Caco-2 (cell line): Measurements from ENCODE around the gene AHRR. TPM values are rescaled to one million over a fixed set of nuclear protein-coding genes. Genes with fewer than 3 reads are reported as not detected.

ENCODE experiments used
- BruUV-seq: library from RNA; stranded (reverse); fragments of 400-500 nt; replicated peaks from 2 replicates; lab custom pipeline; 2021; lab: Mats Ljungman, UMichigan
- CTCF ChIA-PET: fragments of 300-600 bp; sonication (Branson Sonifier 250); formaldehyde crosslinking; loops from one replicate; lab custom pipeline; 2022; ENCODE audit warnings: antibody characterized with exemption; lab: Charles Lee
- POLR2A ChIA-PET: fragments of 300-600 bp; sonication (Branson Sonifier 250); formaldehyde crosslinking; loops from one replicate; lab custom pipeline; 2022; ENCODE audit warnings: antibody characterized with exemption; lab: Charles Lee
- DNase-seq, 2 experiments: peaks; one replicate each; pipeline versions ENCODE4 v3.0.0 to v3.0.0-alpha.2; 2020 to 2022
- H3K27me3 ChIP-seq: replicated peaks from 2 replicates; pipeline ENCODE4 v1.6.0; 2011; ENCODE audit warnings: low read length; ENCODE audit not compliant: control insufficient read depth, insufficient read depth
- H3K36me3 ChIP-seq: 2 replicates; pipeline ENCODE4 v1.5.1; 2011; ENCODE audit warnings: low read length; ENCODE audit not compliant: control insufficient read depth, insufficient read depth
- H3K4me1 ChIP-seq: fragments of 250-450 bp; sonication (Bioruptor Pico); 2 replicates; pipeline ENCODE4 v1.5.1; 2020; ENCODE audit warnings: mild to moderate bottlenecking
- H3K4me3 ChIP-seq: 2 replicates; pipeline ENCODE4 v1.5.1; 2011; ENCODE audit warnings: low read depth, mild to moderate bottlenecking, control low read depth, low read length
- H3K9me3 ChIP-seq: fragments of 250-450 bp; sonication (Bioruptor Pico); 2 replicates; pipeline ENCODE4 v1.5.1; 2020; ENCODE audit warnings: mild to moderate bottlenecking, moderate library complexity
- H3K27ac Mint-ChIP-seq: one replicate; pipeline ENCODE4 v1.8.0; 2022; ENCODE audit warnings: mixed read lengths; ENCODE audit not compliant: unreplicated experiment
- H3K27me3 Mint-ChIP-seq: one replicate; pipeline ENCODE4 v1.8.0; 2022; ENCODE audit warnings: mixed read lengths; ENCODE audit not compliant: insufficient read depth, unreplicated experiment
- H3K36me3 Mint-ChIP-seq: one replicate; pipeline ENCODE4 v1.8.0; 2022; ENCODE audit warnings: mild to moderate bottlenecking, mixed read lengths; ENCODE audit not compliant: insufficient read depth, unreplicated experiment
- H3K4me1 Mint-ChIP-seq: one replicate; pipeline ENCODE4 v1.8.0; 2022; ENCODE audit warnings: low read depth, mixed read lengths; ENCODE audit not compliant: unreplicated experiment
- H3K4me3 Mint-ChIP-seq: one replicate; pipeline ENCODE4 v1.8.0; 2022; ENCODE audit warnings: mild to moderate bottlenecking, moderate library complexity, mixed read lengths; ENCODE audit not compliant: unreplicated experiment
- H3K9me3 Mint-ChIP-seq: one replicate; pipeline ENCODE4 v1.8.0; 2022; ENCODE audit warnings: mixed read lengths; ENCODE audit not compliant: unreplicated experiment
- CTCF ChIP-seq, 2 experiments: fragments of 200-600 bp in 1 of 2; IDR thresholded peaks; 1 replicate in 1 of 2; 2 replicates in 1 of 2; pipeline versions ENCODE4 v1.5.1 to v1.8.0; 2011 to 2022; ENCODE audit warnings: antibody characterized with exemption in 1 of 2, control low read depth in 1 of 2, inconsistent platforms in 1 of 2, low read depth in 1 of 2, low read length in 1 of 2, mild to moderate bottlenecking in 1 of 2, moderate library complexity in 1 of 2; ENCODE audit not compliant: insufficient read depth in 1 of 2, severe bottlenecking in 1 of 2, unreplicated experiment in 1 of 2
- intact Hi-C: fragments of 100-400 bp; cut with micrococcal nuclease; formaldehyde crosslinking; loops from one replicate; pipeline ENCODE4 v1.10.0; 2022; ENCODE audit not compliant: unreplicated experiment
- total RNA-seq: library from RNA; stranded (reverse); gene quantifications from 2 replicates; pipeline ENCODE4 v1.2.3, GENCODE V29; 2022

The AHRR gene
- total RNA-seq, 1 experiment from 2014 or later: 1.1 TPM

- Mint-ChIP-seq H3K27me3 (no peaks in the 10 kb centered on the region), H3K36me3 (no peaks in the 10 kb centered on the region), H3K27ac (no peak overlapping the region), H3K4me3 (no peak overlapping the region), H3K4me1 (no peaks in the 10 kb centered on the region), H3K9me3 (peaks cover 3% of the 10 kb centered on the region)
- no peak for DNase-seq
- CTCF ChIA-PET: no interaction called here
- no peaks in the 10 kb centered on the region for H3K36me3 ChIP-seq
- H3K4me1 ChIP-seq: no peaks in the 10 kb centered on the region
- H3K27me3 ChIP-seq: no peaks in the 10 kb centered on the region
- H3K4me3 ChIP-seq: no peak overlapping the region
- POLR2A ChIA-PET: no interaction called here
- no TSS peak for BruUV-seq
- H3K9me3 ChIP-seq: peaks cover 5% of the 10 kb centered on the region; the same call in 1 of the 2 replicates
- intact Hi-C loops: no loop called here
- TF ChIP-seq CTCF (IDR thresholded peaks at IDR 0.05; ENCODE audit: insufficient read depth in 1 of 2, low read depth in 1 of 2, low read length in 1 of 2, severe bottlenecking in 1 of 2, unreplicated experiment in 1 of 2): no peak
Observed at GRCh38 chr5:390623-391491, 69.3 kb downstream of the AHRR start.

DNA sequence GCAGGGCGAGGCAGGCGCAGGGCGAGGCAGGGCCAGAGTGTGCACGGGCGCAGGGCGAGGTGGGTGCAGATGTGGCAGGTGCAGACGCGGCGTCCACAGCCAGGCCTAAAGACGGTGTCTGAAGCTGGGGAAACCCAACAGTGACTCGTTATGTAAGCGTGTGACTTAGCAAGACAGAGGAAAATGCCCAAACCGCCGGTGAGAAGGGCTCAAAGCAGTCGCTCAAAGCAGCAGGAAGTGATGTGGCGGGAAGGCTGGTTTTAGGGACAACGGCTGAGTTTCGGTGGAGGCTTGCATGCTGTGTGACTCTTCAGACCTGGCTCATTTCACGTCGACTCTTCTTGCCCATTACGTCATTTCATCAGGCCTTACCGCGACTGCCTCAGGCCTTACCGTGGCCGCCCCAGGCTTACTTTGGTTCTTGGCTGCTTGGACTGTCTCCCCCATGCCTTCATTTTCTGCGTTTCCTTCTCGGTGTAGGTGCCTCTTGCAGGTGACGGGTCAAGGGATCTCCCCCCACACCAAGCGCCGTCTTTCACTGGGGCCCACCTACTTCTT is 71.0 kb downstream of the AHRR start:
- no peaks in the 10 kb centered on the region for H3K36me3 ChIP-seq
- H3K36me3 Mint-ChIP-seq: no peaks in the 10 kb centered on the region
- no peak for TF ChIP-seq CTCF (IDR thresholded peaks at IDR 0.05; ENCODE audit: insufficient read depth in 1 of 2, low read depth in 1 of 2, low read length in 1 of 2, severe bottlenecking in 1 of 2, unreplicated experiment in 1 of 2)
- BruUV-seq: no TSS peak
- intact Hi-C loops: no loop called here
- H3K27me3 ChIP-seq: no peaks in the 10 kb centered on the region
- no peaks in the 10 kb centered on the region for H3K4me1 ChIP-seq
- no peak overlapping the region for H3K4me3 ChIP-seq
- H3K27ac Mint-ChIP-seq: no peak overlapping the region
- no peak for DNase-seq
- no peaks in the 10 kb centered on the region for H3K4me1 Mint-ChIP-seq
- ChIA-PET CTCF (no interaction called here), POLR2A (no interaction called here)
- no peaks in the 10 kb centered on the region for H3K27me3 Mint-ChIP-seq
- no peaks in the 10 kb centered on the region for H3K9me3 Mint-ChIP-seq
- H3K9me3 ChIP-seq: no peaks in the 10 kb centered on the region
- H3K4me3 Mint-ChIP-seq: no peak overlapping the region

DNA sequence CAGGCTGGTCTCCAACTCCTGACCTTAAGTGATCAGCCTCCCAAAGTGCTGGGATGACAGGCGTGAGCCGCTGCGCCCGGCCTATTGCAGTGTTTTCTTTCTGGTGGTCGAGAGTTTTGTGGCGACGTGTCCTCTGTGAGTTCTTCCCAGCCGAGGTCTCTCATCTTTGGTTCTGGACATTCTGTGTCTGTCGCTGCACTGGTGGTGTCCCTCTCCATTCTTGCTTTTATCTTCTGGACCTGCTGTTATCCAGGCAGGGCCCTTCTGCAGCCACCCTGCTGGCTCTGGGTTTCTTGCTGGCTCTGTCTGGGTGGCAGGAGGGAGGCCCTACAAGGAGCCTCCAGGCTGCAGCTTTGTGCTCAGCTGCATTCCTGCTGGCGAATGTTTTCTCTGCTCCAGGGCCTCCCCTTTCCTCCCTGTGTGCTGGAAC is 72.3 kb downstream of the AHRR start:
- ChIA-PET CTCF (no interaction called here), POLR2A (no interaction called here)
- BruUV-seq: no TSS peak
- Mint-ChIP-seq H3K9me3 (no peaks in the 10 kb centered on the region), H3K36me3 (no peaks in the 10 kb centered on the region), H3K4me1 (no peaks in the 10 kb centered on the region), H3K27me3 (no peaks in the 10 kb centered on the region), H3K27ac (no peak overlapping the region), H3K4me3 (no peak overlapping the region)
- H3K4me1 ChIP-seq: no peaks in the 10 kb centered on the region
- H3K27me3 ChIP-seq: no peaks in the 10 kb centered on the region
- H3K4me3 ChIP-seq: no peak overlapping the region
- no peak for DNase-seq
- no peak for TF ChIP-seq CTCF (IDR thresholded peaks at IDR 0.05; ENCODE audit: insufficient read depth in 1 of 2, low read depth in 1 of 2, low read length in 1 of 2, severe bottlenecking in 1 of 2, unreplicated experiment in 1 of 2)
- intact Hi-C loops: no loop called here
- no peaks in the 10 kb centered on the region for H3K36me3 ChIP-seq
- H3K9me3 ChIP-seq: no peaks in the 10 kb centered on the region
